Subcutaneous adipose tissue (tissue), 4 donors: ENCODE data around the gene NFATC3. TPM values are rescaled to one million over a fixed set of nuclear protein-coding genes. Genes with fewer than 3 reads are reported as not detected.

Source experiments
- total RNA-seq, 4 donors: library from RNA; depleted of rRNA; stranded (reverse); fragments of >200 nt; gene quantifications; one replicate each; pipeline ENCODE4 v1.1.0, GENCODE V29; 2016
- TF ChIP-seq, protein P1 (sequence below): fragments of 450-650 bp; IDR thresholded peaks from one replicate; pipeline ENCODE4 v1.5.1; 2016; ENCODE audit warnings: low read depth, mild to moderate bottlenecking, control low read depth, antibody characterized with exemption, moderate library complexity

Gene NFATC3
- total RNA-seq, 4 donors from 2014 or later = 39.9 to 47.6 (median 45.5) TPM

DNA sequence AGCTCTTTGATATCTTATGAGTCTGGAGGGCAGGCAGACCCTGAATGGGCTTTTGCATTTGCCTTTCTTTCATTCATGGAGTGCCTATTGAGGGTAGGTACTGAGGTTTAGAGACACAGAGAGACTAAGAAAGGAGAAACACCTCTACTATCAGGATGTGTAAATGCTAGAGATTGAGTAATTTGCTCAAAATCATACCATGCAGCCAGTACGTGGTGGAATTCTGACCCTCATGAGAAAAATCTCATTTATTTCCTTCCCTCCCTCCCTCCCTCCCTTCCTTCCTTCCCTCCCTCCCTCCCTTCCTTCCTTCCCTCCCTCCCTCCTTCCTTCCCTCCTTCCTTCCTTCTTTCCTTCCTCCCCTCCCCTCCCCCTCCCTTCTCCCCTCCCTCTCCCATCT, 18.4 kb upstream of the NFATC3 start:
- TF ChIP-seq, protein P1, sequence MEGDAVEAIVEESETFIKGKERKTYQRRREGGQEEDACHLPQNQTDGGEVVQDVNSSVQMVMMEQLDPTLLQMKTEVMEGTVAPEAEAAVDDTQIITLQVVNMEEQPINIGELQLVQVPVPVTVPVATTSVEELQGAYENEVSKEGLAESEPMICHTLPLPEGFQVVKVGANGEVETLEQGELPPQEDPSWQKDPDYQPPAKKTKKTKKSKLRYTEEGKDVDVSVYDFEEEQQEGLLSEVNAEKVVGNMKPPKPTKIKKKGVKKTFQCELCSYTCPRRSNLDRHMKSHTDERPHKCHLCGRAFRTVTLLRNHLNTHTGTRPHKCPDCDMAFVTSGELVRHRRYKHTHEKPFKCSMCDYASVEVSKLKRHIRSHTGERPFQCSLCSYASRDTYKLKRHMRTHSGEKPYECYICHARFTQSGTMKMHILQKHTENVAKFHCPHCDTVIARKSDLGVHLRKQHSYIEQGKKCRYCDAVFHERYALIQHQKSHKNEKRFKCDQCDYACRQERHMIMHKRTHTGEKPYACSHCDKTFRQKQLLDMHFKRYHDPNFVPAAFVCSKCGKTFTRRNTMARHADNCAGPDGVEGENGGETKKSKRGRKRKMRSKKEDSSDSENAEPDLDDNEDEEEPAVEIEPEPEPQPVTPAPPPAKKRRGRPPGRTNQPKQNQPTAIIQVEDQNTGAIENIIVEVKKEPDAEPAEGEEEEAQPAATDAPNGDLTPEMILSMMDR = no peak

DNA sequence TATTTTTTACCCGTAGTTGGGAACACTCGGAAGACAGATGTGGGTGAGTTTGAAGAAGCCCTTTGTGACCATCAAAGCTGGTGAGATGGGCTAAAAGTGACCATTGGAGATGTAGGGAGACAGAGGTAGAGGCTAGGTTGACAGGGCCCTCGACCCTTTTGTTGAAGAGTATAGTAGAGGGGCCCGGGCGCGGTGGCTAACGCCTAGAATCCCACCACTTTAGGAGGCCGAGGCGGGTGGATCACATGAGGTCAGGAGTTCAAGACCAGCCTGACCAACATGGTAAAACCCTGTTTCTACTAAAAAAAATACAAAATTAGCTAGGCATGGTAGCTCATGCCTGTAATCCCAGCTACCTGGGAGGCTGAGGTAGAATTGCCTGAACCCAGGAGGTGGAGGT, 16.2 kb upstream of the NFATC3 start:
- TF ChIP-seq, protein P1 = no peak

DNA sequence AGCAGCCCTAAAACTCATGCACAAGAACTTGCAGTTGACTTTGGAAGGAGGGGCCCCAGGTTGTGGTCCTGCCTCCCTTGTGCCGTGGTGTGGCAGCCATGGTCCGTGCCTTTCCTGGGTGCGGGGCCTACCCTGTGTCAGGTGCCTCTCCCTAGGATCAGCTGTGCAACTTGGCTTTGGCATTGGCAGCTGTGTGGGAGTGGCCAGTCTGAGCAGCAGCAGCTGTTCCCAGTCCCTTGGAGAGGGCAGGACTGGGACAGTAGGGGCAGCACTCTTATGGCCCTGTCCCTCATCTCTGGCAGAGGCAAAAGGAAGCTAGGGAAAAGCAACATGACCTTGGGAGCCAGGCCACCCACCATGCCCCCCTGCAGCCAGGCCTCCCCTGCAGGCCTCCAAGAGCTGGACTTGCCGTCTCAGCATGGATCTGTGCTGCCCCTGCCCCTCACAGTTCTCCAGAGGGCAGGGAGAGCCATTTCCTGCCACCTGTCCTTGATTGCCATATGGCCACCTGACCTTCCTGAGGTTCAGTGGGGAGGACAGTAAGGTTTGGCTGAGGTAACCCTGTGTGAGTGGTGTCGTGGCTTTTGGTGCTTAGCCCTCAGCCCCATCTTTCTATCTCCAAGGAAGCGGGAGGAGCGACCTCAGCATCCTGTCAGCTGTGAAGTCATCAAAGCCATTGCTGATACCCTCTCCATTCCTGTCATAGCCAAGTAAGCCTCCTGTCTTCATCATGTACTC, 15.5 kb upstream of the NFATC3 start:
- TF ChIP-seq, protein P1 = no peak

DNA sequence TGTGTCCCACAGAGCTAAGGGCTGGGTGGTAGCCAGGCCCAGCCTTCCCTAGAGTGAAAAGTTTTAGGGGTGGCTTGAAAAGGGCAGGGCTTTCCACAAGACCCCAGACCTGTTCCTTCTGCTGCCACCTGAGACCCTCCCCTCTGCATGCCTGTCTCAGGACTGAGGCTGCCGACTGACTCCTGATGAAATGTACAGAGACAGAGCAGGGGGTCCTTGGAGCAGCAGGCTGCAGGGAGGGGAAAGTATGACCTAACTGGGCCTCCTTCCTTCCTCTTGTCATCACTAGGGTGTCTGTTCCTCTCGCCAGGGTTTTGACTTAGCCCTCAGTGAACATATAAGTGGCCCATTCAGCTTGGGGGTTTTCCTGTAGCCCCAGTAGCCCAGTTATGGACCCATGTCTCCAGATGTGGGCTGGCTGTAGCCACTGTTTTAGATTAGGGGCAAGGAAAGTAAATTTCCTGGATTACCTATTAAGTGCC, 14.9 kb upstream of the NFATC3 start:
- TF ChIP-seq, protein P1 = no peak

DNA sequence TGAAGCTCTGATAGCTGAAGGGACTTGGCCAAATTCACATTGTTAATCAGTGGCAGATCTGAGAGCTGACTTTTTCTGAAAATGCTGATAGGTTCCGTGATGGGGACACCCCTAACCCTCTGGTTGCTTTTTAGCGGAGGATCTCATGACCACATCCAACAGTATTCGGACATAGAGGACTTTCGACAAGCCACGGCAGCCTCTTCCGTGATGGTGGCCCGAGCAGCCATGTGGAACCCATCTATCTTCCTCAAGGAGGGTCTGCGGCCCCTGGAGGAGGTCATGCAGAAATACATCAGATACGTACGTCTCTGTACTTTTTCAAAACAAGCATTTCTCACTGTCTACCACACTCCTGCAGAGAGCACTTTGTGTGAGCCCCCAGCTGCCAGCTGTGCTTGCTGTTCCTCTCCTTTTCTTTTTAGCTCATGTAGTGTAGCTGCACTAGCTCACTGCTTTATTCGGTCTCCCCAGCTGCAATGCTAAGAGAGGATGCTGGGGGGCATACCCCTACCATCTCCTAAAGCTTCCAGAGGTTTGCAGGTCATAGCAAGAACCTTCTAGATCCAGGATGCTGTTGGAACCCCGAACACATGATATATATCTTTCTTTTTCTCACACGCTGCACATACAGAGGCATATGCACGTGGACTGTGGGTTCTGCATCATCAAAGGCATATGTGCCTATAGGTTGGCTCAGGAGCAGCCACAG, 14.2 kb upstream of the NFATC3 start:
- TF ChIP-seq, protein P1 = no peak

DNA sequence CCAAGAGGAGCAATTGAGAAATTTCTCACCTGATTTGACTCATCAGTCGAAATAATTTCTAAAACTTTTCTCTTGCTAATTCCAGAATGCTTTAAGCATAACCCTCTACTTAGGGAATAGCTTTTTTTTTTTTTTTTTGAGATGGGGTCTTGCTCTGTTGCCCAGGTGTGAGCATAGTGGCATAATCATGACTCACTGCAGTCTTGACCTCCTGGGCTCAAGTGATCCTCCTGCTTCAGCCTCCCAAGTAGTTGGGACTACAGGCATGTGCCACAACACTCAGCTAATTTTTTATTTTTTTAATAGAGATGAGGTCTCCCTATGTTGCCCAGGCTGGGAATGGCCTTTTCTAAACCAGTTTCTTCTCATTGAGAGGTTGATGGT, 13.7 kb upstream of the NFATC3 start:
- TF ChIP-seq, protein P1 = no peak

DNA sequence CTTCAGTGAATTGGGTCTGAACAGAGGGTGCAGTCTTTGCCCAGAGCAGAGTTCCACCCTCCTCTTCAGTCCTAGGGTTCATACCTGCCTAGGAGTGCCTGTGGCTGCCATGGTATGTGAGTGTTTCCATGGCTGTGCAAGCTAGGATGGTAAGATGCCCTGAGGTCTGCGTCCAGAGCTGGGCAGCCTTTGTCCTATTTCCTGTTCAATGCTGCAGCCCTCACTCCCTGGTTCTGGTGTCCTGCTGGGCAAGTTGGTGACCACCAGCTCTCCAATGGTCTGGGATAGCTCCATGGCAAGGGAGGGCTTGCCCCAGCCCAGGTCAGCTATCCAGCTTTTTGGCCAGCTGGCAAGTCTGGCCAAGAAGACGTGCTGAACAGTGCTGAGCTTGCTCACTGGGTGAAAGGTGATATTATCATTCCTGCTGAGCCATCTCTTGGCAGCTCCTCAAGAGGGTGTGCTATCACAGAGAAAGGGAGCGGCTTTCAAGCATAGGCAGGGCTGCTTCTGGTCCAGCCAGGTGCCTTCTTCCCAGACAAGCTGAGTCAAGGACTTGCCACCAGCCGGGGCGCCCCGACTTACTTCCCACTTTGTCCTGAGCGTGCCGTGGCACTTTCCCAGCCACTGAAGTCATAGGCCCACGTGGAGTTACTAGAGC, 13.0 kb upstream of the NFATC3 start:
- TF ChIP-seq, protein P1 = no peak
